Urinary bladder (tissue), 4 donors: Measurements from ENCODE around the gene CTSL. TPM values are rescaled to one million over a fixed set of nuclear protein-coding genes. Genes with fewer than 3 reads are reported as not detected.

Experiments
- DNase-seq: peaks from one replicate; pipeline ENCODE4 v3.0.0-alpha.2; 2015; ENCODE audit errors: extremely low spot score
- H3K27ac ChIP-seq: one replicate; pipeline ENCODE4 v1.5.1; 2013; ENCODE audit warnings: low read depth, mild to moderate bottlenecking, moderate library complexity
- H3K36me3 ChIP-seq: one replicate; pipeline ENCODE4 v1.6.1; 2013; ENCODE audit warnings: mild to moderate bottlenecking, moderate library complexity; ENCODE audit not compliant: insufficient read depth
- H3K4me1 ChIP-seq: one replicate; pipeline ENCODE4 v1.6.1; 2013; ENCODE audit warnings: mild to moderate bottlenecking, moderate library complexity; ENCODE audit not compliant: insufficient read depth
- H3K4me3 ChIP-seq: one replicate; pipeline ENCODE4 v1.5.1; 2013; ENCODE audit warnings: low read depth, low read length
- WGBS: extraction: QIAGEN DNeasy Blood & Tissue Kit; methylation state at CpG from one replicate; pipeline ENCODE4 v1.1.7; 2013; 5-methylcytosine and 5-hydroxymethylcytosine counted together
- polyA plus RNA-seq: library from polyadenylated mRNA; stranded (reverse); fragments of 200-250 nt; gene quantifications from one replicate; pipeline ENCODE4 v1.2.3, GENCODE V29; 2013
- total RNA-seq: library from RNA; depleted of rRNA; stranded (reverse); fragments of >200 nt; gene quantifications from one replicate; pipeline ENCODE4 v1.2.3, GENCODE V29; 2014
- donor health status: healthy with polysubstance abuse.
- donor health status: healthy.

Gene CTSL
- total and polyA plus RNA-seq, 2 donors = 85.7 to 360 TPM

DNA sequence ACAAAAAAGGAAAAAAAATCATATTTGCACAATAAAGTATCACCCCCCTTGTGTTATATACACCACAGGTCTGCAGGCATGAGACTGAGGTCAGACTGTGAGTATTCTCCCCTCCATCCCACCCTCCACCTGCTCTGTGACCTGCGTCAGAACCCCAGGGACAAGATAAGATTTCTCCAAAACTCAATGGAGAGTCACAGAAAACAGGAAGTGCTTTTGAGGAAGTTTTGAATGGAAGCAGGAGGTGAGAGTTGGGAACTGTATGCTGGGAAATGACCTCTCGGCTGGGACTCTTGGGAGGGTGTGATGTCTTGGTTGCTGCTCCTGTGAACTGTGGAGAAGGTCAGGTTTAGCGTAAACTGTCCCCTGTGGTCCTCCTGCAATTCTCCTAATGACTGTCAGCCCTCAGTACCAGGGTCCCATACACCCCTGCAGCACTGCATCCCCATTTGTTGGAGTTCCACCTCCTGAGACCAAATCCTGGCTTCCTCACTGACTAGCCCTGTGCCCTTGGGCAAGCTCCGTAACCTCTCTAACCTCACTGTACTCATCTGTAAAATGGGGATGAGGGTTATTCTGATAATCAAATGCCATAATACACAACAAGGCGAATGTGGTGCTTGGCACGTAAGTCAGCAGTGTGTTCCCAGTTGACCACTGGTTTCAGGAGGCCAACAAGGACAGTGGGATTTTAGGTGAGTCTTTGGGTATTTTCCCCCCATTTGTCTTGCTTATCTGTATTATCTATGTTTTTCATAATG, 6.9 kb upstream of the CTSL start:
- WGBS = 94% methylated on average over 6 of the region's 6 CpGs
- no peaks in the 10 kb centered on the region for H3K4me1 ChIP-seq
- H3K27ac ChIP-seq = no peak overlapping the region
- no peak overlapping the region for H3K4me3 ChIP-seq
- DNase-seq = no peak
- H3K36me3 ChIP-seq = no peaks in the 10 kb centered on the region

DNA sequence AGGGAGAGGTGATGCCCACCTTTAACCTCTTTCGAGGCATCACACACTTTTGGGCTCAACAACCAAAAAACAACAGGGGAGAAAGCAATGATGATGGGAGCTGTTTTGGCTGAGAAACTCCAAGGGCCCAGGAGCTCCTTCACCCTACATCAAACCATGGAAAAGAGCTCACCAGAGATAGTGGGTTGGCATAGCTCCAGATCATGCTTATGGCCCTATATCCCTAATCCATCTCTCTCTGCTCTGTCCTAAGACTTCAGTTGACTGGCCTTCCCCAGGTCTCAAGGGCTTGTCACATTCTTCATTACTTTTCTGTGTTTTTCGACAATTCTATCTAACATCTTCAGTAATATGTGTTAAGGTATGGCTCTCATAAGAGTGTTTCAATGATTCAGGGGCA, 5.7 kb upstream of the CTSL start:
- H3K36me3 ChIP-seq = no peaks in the 10 kb centered on the region
- 96% methylated on average over 2 of the region's 2 CpGs for WGBS
- H3K4me1 ChIP-seq = no peaks in the 10 kb centered on the region
- H3K27ac ChIP-seq = no peak overlapping the region
- no peak for DNase-seq
- no peak overlapping the region for H3K4me3 ChIP-seq

DNA sequence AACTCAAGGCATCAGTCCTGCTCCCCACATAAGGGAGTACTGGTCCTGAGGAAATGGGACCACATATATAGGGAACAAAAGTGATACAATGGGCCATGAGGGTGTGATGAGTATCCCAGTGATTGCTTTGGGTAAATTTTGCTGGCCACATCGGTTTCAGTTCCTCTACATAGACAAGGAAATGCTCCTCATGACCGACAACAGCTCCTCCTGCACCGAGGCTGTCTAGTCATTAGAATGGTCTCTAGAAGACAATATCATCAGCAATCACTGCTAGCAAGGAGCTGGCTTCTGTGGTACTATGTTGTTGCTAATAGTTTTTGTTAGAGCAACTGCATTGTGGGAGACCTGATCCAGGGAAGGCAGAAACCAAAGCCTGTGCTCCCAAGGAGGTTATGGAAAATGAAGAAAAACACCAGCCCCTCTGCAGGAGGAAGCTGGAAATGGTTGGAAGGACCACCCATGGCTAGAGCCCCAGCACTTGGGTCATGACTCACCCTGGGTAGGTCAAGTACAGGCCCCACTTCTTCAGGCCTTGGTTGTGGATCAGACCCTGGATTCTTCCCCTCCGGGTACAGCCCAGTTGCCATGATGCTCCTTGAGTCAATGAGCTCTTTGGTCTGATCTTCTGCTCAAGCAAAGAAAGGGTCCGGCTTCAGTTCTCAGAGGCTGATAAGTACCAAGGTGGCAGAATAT, 3.4 kb upstream of the CTSL start:
- no peaks in the 10 kb centered on the region for H3K4me1 ChIP-seq

DNA sequence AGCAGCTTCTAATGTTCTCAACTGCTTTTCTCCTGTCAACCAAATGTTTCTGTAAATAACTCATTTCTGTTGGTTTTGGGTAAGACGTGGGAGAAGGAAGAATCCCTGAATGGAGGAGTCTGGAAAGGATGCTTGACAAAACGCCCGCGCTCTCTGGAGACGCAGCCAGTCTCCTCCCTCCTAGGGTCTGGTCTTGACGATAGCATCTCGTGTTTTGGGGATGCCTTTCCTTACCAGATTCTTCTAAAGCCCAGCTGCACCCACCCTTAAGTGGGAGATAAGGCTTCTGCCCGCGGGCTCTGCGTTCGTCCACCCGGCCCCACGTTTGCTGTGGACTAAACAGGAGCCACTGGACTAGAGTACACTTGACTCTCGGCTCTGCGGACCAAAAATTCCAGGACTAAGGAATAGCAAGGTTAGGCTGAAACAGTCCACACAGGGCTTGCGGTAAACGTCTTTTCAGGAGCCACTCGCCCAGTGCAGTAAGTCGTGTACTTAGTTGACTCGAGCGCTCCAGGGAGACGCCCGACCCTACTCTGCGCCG, 491 bp upstream of the CTSL start:
- DNase-seq = no peak
- no peaks in the 10 kb centered on the region for H3K4me1 ChIP-seq
- peak overlapping the region; percentile 60 for H3K4me3 ChIP-seq
- 2% methylated on average over 25 of the region's 25 CpGs for WGBS
- peak overlapping the region; percentile 72 for H3K27ac ChIP-seq
- no peaks in the 10 kb centered on the region for H3K36me3 ChIP-seq

More for the DNA sequence above, 3.4 kb upstream of the CTSL start:
- Histone ChIP-seq H3K27ac (no peak overlapping the region), H3K36me3 (no peaks in the 10 kb centered on the region), H3K4me3 (no peak overlapping the region)
- no peak for DNase-seq
- 93% methylated on average over 5 of the region's 5 CpGs for WGBS

DNA sequence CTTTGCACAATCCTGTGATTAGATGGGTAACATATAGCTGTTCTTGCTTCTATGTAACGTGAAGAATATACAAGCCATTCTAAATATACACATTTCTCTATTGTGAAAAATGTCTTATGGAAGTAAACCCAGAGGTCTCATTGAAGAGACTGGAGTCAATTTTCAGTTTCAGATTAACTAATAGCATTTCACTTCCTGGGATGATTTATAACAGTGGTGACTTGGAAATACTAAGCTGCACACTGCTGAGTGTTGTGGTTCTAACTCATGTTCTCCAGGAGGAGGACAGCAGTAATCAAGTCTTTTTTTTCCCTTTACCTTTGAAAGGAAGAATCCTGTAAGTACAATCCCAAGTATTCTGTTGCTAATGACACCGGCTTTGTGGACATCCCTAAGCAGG, 3.3 kb downstream of the CTSL start:
- Histone ChIP-seq H3K36me3 (no peaks in the 10 kb centered on the region), H3K4me3 (no peak overlapping the region), H3K4me1 (no peaks in the 10 kb centered on the region), H3K27ac (no peak overlapping the region)
- no peak for DNase-seq
- WGBS = 83% methylated on average over 2 of the region's 2 CpGs

DNA sequence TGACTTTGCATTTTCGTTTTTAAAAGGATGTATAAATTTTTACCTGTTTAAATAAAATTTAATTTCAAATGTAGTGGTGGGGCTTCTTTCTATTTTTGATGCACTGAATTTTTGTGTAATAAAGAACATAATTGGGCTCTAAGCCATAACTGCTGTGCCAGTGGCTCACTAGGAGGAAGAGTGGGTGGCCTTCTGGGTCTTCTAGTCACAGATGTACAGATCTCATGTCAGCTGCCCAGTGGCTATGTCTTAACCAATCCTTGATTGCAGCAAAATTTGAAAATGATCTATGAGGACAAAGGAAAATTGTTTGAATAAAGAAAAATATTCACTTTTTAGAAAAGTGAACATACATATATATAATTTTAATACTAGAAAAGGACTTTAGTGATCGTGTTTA, 5.4 kb downstream of the CTSL start:
- 91% methylated on average over 2 of the region's 2 CpGs for WGBS
- no peaks in the 10 kb centered on the region for H3K4me1 ChIP-seq

DNA sequence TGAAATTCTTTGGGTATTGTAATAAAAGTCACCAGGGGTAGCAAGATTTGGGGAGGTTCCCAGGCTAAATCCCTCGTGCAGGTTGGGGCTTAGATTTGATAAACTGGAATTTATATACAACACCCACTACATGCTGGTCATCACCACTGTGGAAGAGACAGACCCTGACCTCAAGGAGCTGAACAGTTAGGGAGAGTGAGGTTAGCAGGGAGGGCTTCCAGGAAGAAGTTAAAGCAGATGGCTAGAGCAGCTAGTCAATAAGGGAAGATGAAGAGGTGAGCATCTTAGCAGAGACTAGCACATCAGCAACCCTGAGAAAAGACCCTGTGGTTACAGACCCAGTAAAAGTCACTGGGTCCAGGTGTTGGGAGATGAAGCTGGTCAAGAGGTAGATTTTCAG, 6.4 kb downstream of the CTSL start:
- 56% methylated on average over 1 of the region's 1 CpG for WGBS
- H3K27ac ChIP-seq = no peak overlapping the region
- no peak for DNase-seq
- H3K4me1 ChIP-seq = no peaks in the 10 kb centered on the region
- no peak overlapping the region for H3K4me3 ChIP-seq
- H3K36me3 ChIP-seq = no peaks in the 10 kb centered on the region

More for the DNA sequence above, 5.4 kb downstream of the CTSL start:
- Histone ChIP-seq H3K27ac (no peak overlapping the region), H3K4me3 (no peak overlapping the region), H3K36me3 (no peaks in the 10 kb centered on the region)
- DNase-seq = no peak

DNA sequence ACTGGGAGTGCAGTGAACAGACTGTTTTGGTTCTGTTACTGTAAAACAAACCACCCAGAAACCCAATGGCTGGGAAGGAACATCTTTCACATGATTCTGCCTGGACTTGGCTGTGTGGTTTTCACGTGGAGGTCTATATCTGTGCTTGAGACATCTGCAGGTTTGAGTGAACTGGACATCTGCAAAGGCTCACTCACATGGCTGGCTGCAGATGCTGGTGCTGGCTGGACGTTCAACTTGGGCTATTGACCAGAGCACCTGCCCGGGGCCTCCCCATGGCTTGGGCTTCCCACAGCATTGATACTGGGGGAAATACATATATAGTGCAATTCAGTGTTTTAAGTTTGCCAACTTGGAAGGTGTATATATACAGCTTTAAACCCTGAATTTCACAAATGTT, 6.8 kb downstream of the CTSL start:
- Histone ChIP-seq H3K4me3 (no peak overlapping the region), H3K27ac (no peak overlapping the region), H3K4me1 (no peaks in the 10 kb centered on the region), H3K36me3 (no peaks in the 10 kb centered on the region)
- no peak for DNase-seq
- WGBS = 62% methylated on average over 3 of the region's 3 CpGs

DNA sequence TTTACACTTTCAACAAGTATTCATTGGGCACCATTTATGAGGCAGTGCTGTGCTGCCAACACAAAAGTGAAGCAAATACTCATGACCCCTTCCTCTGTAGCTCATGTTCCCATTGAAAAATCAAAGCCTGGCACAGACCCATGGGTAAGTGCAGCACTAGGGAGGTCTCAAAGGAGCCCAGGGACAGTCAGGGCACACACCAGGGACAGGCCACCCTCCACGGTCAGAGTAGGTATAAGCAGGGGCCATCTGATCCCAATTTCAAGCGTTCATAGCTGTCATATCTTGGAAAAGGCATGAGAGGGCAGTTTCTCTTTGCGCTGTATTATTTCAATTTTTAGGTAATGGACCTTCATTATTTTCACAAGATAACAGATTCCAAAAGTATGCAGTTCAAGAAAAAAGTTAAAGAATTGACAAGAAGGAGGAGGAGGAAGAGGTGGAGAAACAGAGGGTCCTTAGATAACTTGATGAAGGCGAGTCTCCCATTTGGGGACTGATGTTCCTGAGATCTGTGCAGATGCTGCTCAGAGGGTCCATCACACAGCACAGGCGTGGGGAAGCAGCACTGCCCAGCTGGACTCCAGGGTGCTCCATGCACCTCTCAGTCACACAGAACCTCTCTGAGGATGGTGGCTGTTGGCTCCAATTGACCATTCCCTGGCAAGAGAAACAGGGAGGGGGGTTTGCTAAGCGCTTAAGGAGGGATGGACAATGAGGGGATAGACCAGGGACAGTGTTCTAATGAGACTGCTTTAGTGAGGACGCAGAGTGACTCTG, 7.5 kb downstream of the CTSL start:
- 94% methylated on average over 7 of the region's 7 CpGs for WGBS

DNA sequence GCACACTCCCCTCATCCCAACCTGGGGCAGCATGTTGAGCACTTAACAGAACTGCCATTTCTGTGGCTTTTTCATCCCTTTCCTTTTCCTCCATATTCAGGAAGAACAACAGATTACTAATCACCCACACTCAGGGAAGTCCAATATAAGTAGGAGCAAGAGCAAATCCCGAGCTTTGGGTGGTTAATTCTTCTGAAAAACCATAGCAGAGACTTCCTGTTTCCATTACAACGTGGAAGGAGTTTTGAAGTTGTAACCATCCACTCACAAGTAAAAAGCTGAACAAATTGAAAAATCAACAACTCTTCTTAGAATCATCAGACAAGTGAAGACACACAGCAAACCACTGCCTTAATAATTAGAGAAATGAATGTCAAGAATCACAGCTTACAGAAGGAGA, 8.2 kb downstream of the CTSL start:
- H3K36me3 ChIP-seq = no peaks in the 10 kb centered on the region
- no peak for DNase-seq
- H3K4me1 ChIP-seq = no peaks in the 10 kb centered on the region
- WGBS = 47% methylated on average over 2 of the region's 2 CpGs
- H3K27ac ChIP-seq = no peak overlapping the region
- no peak overlapping the region for H3K4me3 ChIP-seq

More for the DNA sequence above, 7.5 kb downstream of the CTSL start:
- no peaks in the 10 kb centered on the region for H3K36me3 ChIP-seq
- H3K27ac ChIP-seq = no peak overlapping the region
- DNase-seq = no peak
- no peaks in the 10 kb centered on the region for H3K4me1 ChIP-seq
- no peak overlapping the region for H3K4me3 ChIP-seq

DNA sequence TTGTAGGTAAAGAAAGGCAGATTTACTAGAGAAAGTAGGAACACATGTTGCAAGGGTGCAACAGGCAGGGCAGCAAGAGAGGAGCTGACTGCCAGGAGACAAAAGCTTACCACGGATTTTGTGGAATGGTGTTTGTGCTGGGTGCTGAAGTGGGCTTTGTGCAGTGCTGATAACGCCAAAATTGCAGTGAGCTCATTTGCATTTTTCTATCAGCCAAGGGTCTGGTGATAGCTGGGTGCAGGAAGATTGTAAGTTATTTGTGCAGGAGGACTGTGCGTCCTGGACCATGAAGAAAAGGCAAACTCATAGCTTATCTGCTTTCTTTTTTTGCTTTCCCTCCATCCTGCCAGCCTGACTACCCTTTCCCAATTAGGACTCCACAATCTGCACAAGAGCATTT, 13.6 kb downstream of the CTSL start:
- H3K27ac ChIP-seq = no peak overlapping the region
- no peak for DNase-seq
- WGBS = 79% methylated on average over 3 of the region's 3 CpGs
- no peak overlapping the region for H3K4me3 ChIP-seq
- H3K36me3 ChIP-seq = no peaks in the 10 kb centered on the region
- H3K4me1 ChIP-seq = no peaks in the 10 kb centered on the region

DNA sequence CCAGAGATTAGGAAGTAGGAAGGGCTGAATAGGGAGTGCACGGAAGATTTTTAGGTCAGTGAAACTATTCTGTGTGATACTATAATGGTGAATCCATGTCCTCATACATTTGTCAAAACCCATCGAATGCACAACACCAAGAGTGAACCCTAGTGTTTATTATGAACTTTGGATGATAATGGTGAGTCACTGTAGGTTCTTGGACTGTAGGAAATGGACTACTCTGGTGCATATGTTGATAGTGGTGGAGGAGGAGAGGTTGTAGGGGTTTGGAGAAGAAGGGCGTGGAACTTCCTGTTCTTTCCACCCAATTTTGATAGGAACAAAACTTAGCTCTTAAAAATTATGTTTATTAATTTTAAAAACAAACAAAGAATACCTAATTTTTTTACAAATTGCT, 14.3 kb downstream of the CTSL start:
- H3K36me3 ChIP-seq = no peaks in the 10 kb centered on the region
- 57% methylated on average over 3 of the region's 3 CpGs for WGBS
- no peak overlapping the region for H3K4me3 ChIP-seq
- H3K27ac ChIP-seq = no peak overlapping the region
- no peak for DNase-seq
- H3K4me1 ChIP-seq = no peaks in the 10 kb centered on the region

DNA sequence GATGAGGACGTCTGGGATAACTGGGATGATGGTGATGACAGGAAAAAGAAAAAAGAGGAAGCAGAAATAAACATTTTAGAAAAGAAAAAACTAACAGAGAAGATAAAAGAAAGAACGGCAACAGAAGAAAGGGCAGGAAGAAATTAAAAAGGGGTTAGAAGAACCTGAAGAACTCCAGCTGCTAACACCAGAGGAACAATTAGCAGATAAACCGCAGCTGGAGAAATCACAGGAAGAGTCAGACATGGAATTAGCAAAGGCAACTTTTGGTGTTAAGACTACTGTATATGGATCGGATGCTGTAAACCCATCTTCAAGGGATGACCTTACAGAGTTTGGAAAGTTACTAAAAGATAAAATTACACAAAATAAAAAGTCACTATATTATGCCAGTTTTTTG, 15.4 kb downstream of the CTSL start:
- WGBS = 41% methylated on average over 4 of the region's 4 CpGs

More for the DNA sequence above, 15.4 kb downstream of the CTSL start:
- Histone ChIP-seq H3K4me3 (no peak overlapping the region), H3K27ac (no peak overlapping the region), H3K36me3 (no peaks in the 10 kb centered on the region), H3K4me1 (no peaks in the 10 kb centered on the region)
- DNase-seq = no peak
